Measurements from ENCODE around the gene ARX. TPM values are rescaled to one million over a fixed set of nuclear protein-coding genes. Genes with fewer than 3 reads are reported as not detected.

ARX gene
- total RNA-seq, 2 experiments from 2014 or later, result not detected

- Mint-ChIP-seq H3K27me3 (peaks cover 72% of the 10 kb centered on the region), H3K4me1 (peaks cover 3% of the 10 kb centered on the region), H3K9me3 (no peaks in the 10 kb centered on the region), H3K4me3 (no peak overlapping the region), H3K36me3 (no peaks in the 10 kb centered on the region), H3K27ac (no peak overlapping the region)
- DNase-seq, result no peak
These were observed 6.4 kb downstream of the ARX start for GRCh38 chrX:25009407-25009806.

GRCh38 chrX:25007059-25008053 lies 8.4 kb downstream of the ARX start:
- Mint-ChIP-seq H3K27ac (no peak overlapping the region), H3K9me3 (no peaks in the 10 kb centered on the region), H3K4me1 (peaks cover 6% of the 10 kb centered on the region), H3K4me3 (no peak overlapping the region), H3K27me3 (peaks cover 79% of the 10 kb centered on the region), H3K36me3 (no peaks in the 10 kb centered on the region)
- DNase-seq, result no peak

- Mint-ChIP-seq H3K36me3 (no peaks in the 10 kb centered on the region), H3K4me3 (no peak overlapping the region), H3K9me3 (no peaks in the 10 kb centered on the region), H3K4me1 (peaks cover 6% of the 10 kb centered on the region), H3K27ac (no peak overlapping the region), H3K27me3 (peaks cover 76% of the 10 kb centered on the region)
- DNase-seq, result no peak
These were observed 9.1 kb downstream of the ARX start for GRCh38 chrX:25006586-25007058.

- peaks cover 71% of the 10 kb centered on the region for H3K27me3 Mint-ChIP-seq
- no peaks in the 10 kb centered on the region for H3K9me3 Mint-ChIP-seq
- H3K36me3 Mint-ChIP-seq, result no peaks in the 10 kb centered on the region
- no peak overlapping the region for H3K27ac Mint-ChIP-seq
- no peak for DNase-seq
- no peak overlapping the region for H3K4me3 Mint-ChIP-seq
- peaks cover 6% of the 10 kb centered on the region for H3K4me1 Mint-ChIP-seq
These were observed 10.2 kb downstream of the ARX start for GRCh38 chrX:25005382-25006185.

- DNase-seq, result no peak
- Mint-ChIP-seq H3K4me3 (no peak overlapping the region), H3K27me3 (peaks cover 65% of the 10 kb centered on the region), H3K9me3 (no peaks in the 10 kb centered on the region), H3K4me1 (peaks cover 6% of the 10 kb centered on the region), H3K36me3 (no peaks in the 10 kb centered on the region), H3K27ac (no peak overlapping the region)
These were observed 10.8 kb downstream of the ARX start for GRCh38 chrX:25005034-25005381.

GRCh38 chrX:25004485-25005032 lies 11.2 kb downstream of the ARX start:
- Mint-ChIP-seq H3K9me3 (no peaks in the 10 kb centered on the region), H3K4me1 (peaks cover 6% of the 10 kb centered on the region), H3K27me3 (peaks cover 60% of the 10 kb centered on the region), H3K36me3 (no peaks in the 10 kb centered on the region), H3K27ac (no peak overlapping the region), H3K4me3 (no peak overlapping the region)
- no peak for DNase-seq

GRCh38 chrX:25004040-25004439 lies 11.7 kb downstream of the ARX start:
- Mint-ChIP-seq H3K36me3 (no peaks in the 10 kb centered on the region), H3K4me1 (peaks cover 6% of the 10 kb centered on the region), H3K9me3 (no peaks in the 10 kb centered on the region), H3K4me3 (no peak overlapping the region), H3K27me3 (peaks cover 55% of the 10 kb centered on the region), H3K27ac (no peak overlapping the region)
- no peak for DNase-seq

- peak overlapping the region; percentile 54 for H3K27ac Mint-ChIP-seq
- peaks cover 50% of the 10 kb centered on the region for H3K27me3 Mint-ChIP-seq
- H3K4me1 Mint-ChIP-seq, result peaks cover 6% of the 10 kb centered on the region
- no peak for DNase-seq
- no peaks in the 10 kb centered on the region for H3K36me3 Mint-ChIP-seq
- H3K9me3 Mint-ChIP-seq, result no peaks in the 10 kb centered on the region
- peak overlapping the region; percentile 52 for H3K4me3 Mint-ChIP-seq
These were observed 12.5 kb downstream of the ARX start for GRCh38 chrX:25003066-25003849.

- H3K27me3 Mint-ChIP-seq, result peaks cover 44% of the 10 kb centered on the region
- peak overlapping the region; percentile 54 for H3K27ac Mint-ChIP-seq
- H3K4me3 Mint-ChIP-seq, result no peak overlapping the region
- H3K36me3 Mint-ChIP-seq, result no peaks in the 10 kb centered on the region
- DNase-seq, result no peak
- H3K9me3 Mint-ChIP-seq, result no peaks in the 10 kb centered on the region
- peaks cover 6% of the 10 kb centered on the region for H3K4me1 Mint-ChIP-seq
These were observed 13.1 kb downstream of the ARX start for GRCh38 chrX:25002661-25003020.

GRCh38 chrX:25001808-25002660 lies 13.7 kb downstream of the ARX start:
- H3K9me3 Mint-ChIP-seq, result no peaks in the 10 kb centered on the region
- H3K27me3 Mint-ChIP-seq, result peaks cover 42% of the 10 kb centered on the region
- no peak for DNase-seq
- no peak overlapping the region for H3K27ac Mint-ChIP-seq
- no peaks in the 10 kb centered on the region for H3K36me3 Mint-ChIP-seq
- H3K4me1 Mint-ChIP-seq, result peaks cover 6% of the 10 kb centered on the region
- H3K4me3 Mint-ChIP-seq, result no peak overlapping the region

- Mint-ChIP-seq H3K36me3 (no peaks in the 10 kb centered on the region), H3K9me3 (no peaks in the 10 kb centered on the region), H3K27me3 (peaks cover 26% of the 10 kb centered on the region), H3K4me1 (peaks cover 3% of the 10 kb centered on the region), H3K27ac (no peak overlapping the region), H3K4me3 (no peak overlapping the region)
- DNase-seq, result no peak
These were observed 16.3 kb downstream of the ARX start for GRCh38 chrX:24999511-24999910.

- Mint-ChIP-seq H3K4me1 (no peaks in the 10 kb centered on the region), H3K27ac (no peak overlapping the region), H3K4me3 (no peak overlapping the region), H3K27me3 (peaks cover under 1% of the 10 kb centered on the region), H3K36me3 (peaks cover 3% of the 10 kb centered on the region), H3K9me3 (no peaks in the 10 kb centered on the region)
- no peak for DNase-seq
These were observed 19.6 kb downstream of the ARX start for GRCh38 chrX:24996096-24996709.

GRCh38 chrX:24993879-24994278 lies 21.9 kb downstream of the ARX start:
- Mint-ChIP-seq H3K36me3 (peaks cover 4% of the 10 kb centered on the region), H3K4me3 (no peak overlapping the region), H3K27me3 (no peaks in the 10 kb centered on the region), H3K4me1 (no peaks in the 10 kb centered on the region), H3K27ac (no peak overlapping the region), H3K9me3 (no peaks in the 10 kb centered on the region)
- DNase-seq, result no peak
